SKM-1 (cell line): Measurements from ENCODE around the gene AP1G1.
"Not testable (repeated sequence)": the region's sequence is repeated elsewhere in the genome, so short reads cannot be mapped to it uniquely, and the experiment has no call there.

ENCODE experiments used
- DNase-seq: peaks from one replicate; lab custom pipeline; 2025; ENCODE audit not compliant: unreplicated experiment; lab: John Stamatoyannopoulos, UW

The AP1G1 gene

DNA sequence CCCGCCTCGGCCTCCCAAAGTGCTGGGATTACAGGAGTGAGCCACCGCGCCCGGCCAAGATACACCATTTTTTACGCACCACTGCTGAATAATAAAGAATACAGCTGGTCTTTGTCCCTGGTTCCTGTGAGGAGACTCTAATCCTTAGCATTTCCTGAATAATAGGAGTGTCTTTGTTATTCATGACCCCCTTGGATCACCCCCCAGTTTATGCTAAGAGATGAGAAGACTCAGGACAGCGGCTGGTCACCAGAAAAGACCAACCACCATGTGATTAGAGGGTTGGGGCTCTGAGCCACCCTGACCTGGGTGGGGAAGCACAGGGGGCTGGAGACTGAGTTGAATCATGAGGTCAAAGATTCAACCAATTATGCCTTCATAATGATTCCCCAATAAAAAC, 101.4 kb downstream of the AP1G1 start:
- DNase-seq, result no peak

DNA sequence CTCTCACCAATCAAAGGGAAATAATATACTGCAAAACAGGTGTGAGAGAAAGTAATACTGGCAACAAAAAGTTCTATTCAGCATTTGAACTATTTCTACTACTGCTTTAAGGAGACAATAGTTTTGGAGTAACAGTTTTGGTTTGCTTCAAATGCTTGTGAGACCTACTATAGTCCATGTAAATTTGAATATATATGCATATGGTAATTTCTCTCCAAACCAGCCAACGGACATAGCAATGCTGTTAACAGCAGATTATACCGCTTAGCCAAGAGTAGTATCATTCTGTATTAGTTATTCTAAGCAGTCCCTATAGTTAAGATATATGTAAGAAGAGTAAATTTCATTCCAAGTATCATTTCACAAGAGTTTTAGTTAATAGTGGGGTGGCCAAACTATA, 102.6 kb downstream of the AP1G1 start:
- DNase-seq, result no peak

DNA sequence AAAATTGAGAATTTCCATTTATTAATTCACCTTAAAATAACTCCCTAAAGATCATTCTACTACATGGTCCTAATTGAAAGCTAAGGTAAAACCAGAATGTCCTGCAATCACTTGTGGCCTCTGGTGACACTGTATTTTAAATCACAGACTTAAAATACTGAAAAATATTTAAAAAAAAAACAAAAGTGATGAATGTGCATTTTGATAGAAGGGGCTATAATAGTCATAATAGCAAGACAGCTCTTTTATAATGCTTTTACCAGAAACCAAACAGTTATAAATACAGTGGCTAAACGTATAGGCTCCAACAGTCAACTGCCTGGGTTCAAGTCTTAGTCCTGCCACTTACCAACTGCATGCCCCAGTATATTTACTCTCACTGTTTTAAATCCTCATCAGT, 105.3 kb downstream of the AP1G1 start:
- no peak for DNase-seq

DNA sequence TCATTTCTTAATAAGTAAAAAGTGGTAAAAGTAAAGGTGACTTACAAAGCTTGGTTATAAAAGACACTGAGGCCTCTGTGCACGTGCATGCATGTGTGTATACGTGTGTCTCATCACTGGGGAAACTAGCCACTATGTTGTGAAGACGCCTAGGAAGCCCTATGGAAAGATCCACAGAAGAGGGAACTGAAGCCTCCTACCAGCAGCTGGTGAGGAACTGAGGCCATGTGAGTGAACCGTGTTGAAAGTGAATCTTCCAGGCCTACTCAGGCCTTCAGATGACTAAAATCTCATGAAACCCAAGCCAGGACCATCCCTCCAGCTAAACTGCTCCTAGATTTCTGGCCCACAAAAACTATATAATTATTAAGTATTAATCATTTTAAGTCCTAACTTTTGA, 107.8 kb downstream of the AP1G1 start:
- no peak for DNase-seq

DNA sequence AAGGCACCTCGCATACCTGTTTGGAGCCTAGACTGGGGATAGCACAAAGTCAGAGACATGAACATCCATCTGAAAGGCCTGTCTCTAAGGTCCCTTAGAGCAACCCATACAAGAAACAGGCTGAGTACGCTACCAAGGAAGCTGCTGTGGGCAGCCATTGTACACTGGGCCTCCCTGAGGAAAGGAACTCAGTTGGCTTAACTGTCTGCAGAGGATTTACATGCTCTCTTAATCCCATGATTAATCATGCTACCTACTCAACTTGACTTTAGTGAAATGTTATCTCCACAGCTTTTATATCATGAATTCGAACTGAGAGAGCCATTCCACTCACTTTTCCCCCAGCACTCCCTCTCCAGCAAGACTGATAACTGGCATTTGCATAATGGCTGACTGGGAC, 110.1 kb downstream of the AP1G1 start:
- no peak for DNase-seq

DNA sequence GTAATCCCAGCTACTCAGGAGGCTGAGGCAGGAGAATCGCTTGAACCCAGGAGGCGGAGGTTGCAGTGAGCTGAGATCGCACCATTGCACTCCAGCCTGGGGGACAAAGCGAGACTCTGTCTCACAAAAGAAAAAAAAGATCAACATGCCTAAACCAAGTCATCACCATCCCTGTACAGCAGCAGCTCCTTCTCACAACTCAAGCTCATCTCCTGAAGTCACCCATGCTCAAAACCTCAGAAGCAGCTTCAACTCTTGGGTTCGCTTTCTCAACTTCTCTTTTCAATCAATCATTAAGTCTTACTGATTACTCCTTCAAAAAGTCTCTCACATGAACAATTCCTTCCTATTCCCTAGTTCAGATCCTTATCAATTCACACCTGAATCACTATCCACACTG, 115.5 kb downstream of the AP1G1 start:
- DNase-seq, result no peak

DNA sequence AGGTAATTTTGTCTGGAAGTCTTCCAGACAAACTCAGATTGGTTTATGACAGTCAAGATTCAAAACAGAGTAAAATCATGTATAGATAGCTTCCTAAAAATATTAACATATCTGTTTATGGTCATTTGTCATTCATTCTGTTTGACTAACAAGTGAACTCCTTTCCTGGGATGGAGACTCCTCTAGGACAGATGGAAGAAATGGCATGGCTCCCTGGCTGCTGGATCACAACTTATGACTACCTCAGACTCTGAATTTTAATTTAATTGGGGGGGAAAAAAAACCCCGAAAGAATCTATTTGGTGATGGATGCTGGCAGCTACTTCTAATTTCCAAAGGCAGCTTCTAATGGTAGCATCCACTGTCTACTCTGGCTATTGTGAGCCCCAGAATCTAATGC, 118.7 kb downstream of the AP1G1 start:
- no peak for DNase-seq

DNA sequence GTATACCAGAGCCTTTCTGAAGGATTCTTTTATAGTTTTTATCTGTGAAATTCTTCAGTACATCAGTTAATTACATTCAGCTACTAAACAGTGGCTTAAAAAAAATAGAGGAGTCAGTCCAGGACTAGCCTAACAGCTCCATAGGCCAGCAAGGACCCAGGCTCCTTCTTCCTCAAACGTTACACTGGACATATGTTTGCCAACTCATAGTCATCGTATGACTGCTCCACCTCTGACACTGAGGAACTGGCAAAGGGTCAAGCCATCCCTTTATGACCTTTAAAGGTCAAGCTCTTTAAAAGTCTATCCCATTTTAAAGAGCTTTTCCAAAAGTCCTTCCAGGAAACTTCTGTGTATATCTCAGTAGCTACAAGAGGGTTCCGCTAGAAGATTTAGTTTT, 120.8 kb downstream of the AP1G1 start:
- DNase-seq, result no peak

DNA sequence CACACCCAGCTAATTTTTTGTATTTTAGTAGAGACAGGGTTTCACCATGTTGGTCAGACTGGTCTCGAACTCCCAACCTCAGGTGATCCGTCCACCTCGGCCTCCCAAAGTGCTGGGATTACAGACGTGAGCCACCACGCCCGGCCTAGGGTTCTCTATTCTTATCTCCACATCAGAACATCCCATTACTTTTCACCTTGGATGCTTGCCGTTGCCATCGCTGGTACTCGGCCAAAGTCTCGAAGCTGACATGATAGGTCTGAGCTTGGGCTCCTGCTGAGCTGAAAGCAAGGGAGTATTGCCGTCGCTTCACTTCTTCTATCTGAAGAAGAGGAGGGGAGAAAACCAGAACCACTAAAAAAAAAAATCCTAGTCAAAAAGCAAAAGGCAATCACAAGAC, 124.4 kb downstream of the AP1G1 start:
- DNase-seq, result not testable (repeated sequence)

DNA sequence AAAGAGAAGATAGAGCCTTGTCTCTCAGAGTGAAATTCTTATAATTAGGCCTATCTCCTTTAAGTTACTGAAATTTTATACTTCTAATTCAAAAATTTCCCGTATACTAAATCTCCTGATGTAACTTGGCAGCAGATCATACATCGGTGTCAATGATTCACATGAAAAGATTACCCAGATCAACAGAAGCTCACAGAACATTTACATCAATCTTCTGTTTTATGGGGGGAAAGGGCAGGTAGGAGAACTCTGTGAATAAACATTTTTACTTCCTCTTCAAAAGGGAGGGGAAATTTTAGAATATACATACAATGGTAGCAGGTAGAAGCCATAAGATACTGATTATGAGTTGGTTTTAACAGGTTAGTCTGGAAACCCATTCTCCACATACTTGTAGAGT, 127.3 kb downstream of the AP1G1 start:
- DNase-seq, result no peak
